ENCODE data around the gene RBP2. TPM values are rescaled to one million over a fixed set of nuclear protein-coding genes. Genes with fewer than 3 reads are reported as not detected.

RBP2 gene
- polyA plus RNA-seq, 3 donors = not detected

DNA sequence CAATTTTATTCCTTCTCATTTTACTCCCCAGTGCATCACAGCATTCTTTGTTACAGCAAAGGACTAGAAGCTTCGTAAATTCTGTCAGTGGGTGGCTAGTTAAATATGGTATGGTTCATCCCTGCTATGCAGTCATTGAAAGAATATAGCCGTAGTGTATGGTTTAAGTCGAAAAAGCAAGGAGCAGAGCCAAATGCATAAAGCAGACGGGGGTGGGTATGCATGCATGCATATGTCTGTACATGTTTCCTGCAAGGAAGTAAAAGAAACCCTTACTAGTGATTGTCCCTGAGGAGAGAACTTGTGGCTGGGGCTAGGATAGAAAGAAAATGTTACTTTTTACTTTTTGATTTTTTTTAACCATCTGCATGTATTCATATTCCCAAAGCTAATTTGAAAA, 19.9 kb downstream of the RBP2 start:
- Histone ChIP-seq H2AFZ (ENCODE audit: insufficient read depth, low read depth, low read length, poor library complexity, severe bottlenecking) (no peak overlapping the region), H3K9me3 (replicated peaks in 1 of 2; ENCODE audit: control insufficient read depth in 1 of 2, insufficient read depth in 1 of 2, low read length in 2 of 2) (no peaks in the 10 kb centered on the region), H3K36me3 (replicated peaks in 1 of 2; ENCODE audit: control insufficient read depth in 1 of 2, insufficient read depth in 2 of 2, low read length in 2 of 2) (no peaks in the 10 kb centered on the region), H3K4me3 (replicated peaks in 1 of 3; ENCODE audit: low read depth in 2 of 3, low read length in 3 of 3) (no peak overlapping the region), H3K9ac (ENCODE audit: insufficient read depth, low read length, poor library complexity, severe bottlenecking) (no peak overlapping the region), H3K4me2 (replicated peaks; ENCODE audit: extremely low read depth, low read length, poor library complexity, severe bottlenecking) (no peak overlapping the region), H3K4me1 (ENCODE audit: control insufficient read depth in 1 of 2, insufficient read depth in 2 of 2, low read length in 2 of 2) (no peaks in the 10 kb centered on the region), H3K27me3 (ENCODE audit: control insufficient read depth in 2 of 2, insufficient read depth in 2 of 2, low read length in 2 of 2) (no peaks in the 10 kb centered on the region), H3K79me2 (ENCODE audit: insufficient read depth, low read length) (no peaks in the 10 kb centered on the region), H3K27ac (ENCODE audit: low read depth in 1 of 2, low read length in 2 of 2) (no peak overlapping the region), H4K20me1 (ENCODE audit: insufficient read depth, low read length) (no peaks in the 10 kb centered on the region)
- no peaks in the 10 kb centered on the region for H3K36me3 Mint-ChIP-seq
- H3K9me3 Mint-ChIP-seq = peaks cover 0 to 2% (median 0%) of the 10 kb centered on the region in 7 donors
- H3K27me3 Mint-ChIP-seq (ENCODE audit: low read depth in 3 of 3) = peaks cover 0 to 1% (median 0%) of the 10 kb centered on the region in 3 donors
- TF ChIP-seq, protein P1, sequence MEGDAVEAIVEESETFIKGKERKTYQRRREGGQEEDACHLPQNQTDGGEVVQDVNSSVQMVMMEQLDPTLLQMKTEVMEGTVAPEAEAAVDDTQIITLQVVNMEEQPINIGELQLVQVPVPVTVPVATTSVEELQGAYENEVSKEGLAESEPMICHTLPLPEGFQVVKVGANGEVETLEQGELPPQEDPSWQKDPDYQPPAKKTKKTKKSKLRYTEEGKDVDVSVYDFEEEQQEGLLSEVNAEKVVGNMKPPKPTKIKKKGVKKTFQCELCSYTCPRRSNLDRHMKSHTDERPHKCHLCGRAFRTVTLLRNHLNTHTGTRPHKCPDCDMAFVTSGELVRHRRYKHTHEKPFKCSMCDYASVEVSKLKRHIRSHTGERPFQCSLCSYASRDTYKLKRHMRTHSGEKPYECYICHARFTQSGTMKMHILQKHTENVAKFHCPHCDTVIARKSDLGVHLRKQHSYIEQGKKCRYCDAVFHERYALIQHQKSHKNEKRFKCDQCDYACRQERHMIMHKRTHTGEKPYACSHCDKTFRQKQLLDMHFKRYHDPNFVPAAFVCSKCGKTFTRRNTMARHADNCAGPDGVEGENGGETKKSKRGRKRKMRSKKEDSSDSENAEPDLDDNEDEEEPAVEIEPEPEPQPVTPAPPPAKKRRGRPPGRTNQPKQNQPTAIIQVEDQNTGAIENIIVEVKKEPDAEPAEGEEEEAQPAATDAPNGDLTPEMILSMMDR (IDR thresholded peaks at IDR 0.05) = no peak
- intact Hi-C loops (cut with micrococcal nuclease) = no loop called here
- no peak for DNase-seq
- no peak overlapping the region for H3K4me3 Mint-ChIP-seq
- H3K4me1 Mint-ChIP-seq = no peaks in the 10 kb centered on the region
- WGBS (ENCODE audit: insufficient coverage) = 97% methylated on average over 3 of the region's 4 CpGs
- no peak overlapping the region for H3K27ac Mint-ChIP-seq

DNA sequence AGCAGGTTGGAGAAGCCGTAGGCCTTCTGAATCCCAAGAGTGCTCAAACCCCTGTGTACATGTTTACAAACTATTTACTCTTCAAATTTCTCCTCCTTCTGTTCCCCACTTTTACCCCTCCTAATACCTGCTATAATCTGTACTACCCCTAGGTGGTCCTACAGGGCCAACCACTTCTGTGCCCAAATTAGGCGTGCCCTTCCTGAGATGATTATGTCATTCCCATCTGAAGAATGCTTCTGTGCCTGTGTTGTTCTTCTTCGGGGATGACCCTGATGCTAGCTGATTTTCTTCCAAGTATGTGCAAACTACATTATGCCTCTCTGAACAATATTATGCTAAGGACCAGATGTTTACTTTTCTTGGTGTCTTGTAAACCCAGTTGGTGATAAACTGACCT, 20.5 kb downstream of the RBP2 start:
- no peak overlapping the region for H2AFZ ChIP-seq (ENCODE audit: insufficient read depth, low read depth, low read length, poor library complexity, severe bottlenecking)
- H3K4me1 ChIP-seq (ENCODE audit: control insufficient read depth in 1 of 2, insufficient read depth in 2 of 2, low read length in 2 of 2) = no peaks in the 10 kb centered on the region
- TF ChIP-seq, protein P1 (IDR thresholded peaks at IDR 0.05) = no peak
- no peaks in the 10 kb centered on the region for H3K9me3 ChIP-seq (replicated peaks in 1 of 2; ENCODE audit: control insufficient read depth in 1 of 2, insufficient read depth in 1 of 2, low read length in 2 of 2)
- H3K4me3 ChIP-seq (replicated peaks in 1 of 3; ENCODE audit: low read depth in 2 of 3, low read length in 3 of 3) = no peak overlapping the region
- no peak overlapping the region for H3K27ac Mint-ChIP-seq
- WGBS (ENCODE audit: insufficient coverage) = 100% methylated on average over 3 of the region's 3 CpGs
- H3K9me3 Mint-ChIP-seq = peaks cover 0 to 2% (median 0%) of the 10 kb centered on the region in 7 donors
- H3K27me3 ChIP-seq (ENCODE audit: control insufficient read depth in 2 of 2, insufficient read depth in 2 of 2, low read length in 2 of 2) = no peaks in the 10 kb centered on the region
- no peak for DNase-seq
- H3K27me3 Mint-ChIP-seq (ENCODE audit: low read depth in 3 of 3) = peaks cover 0 to 1% (median 0%) of the 10 kb centered on the region in 3 donors
- H3K9ac ChIP-seq (ENCODE audit: insufficient read depth, low read length, poor library complexity, severe bottlenecking) = no peak overlapping the region
- H3K36me3 Mint-ChIP-seq = no peaks in the 10 kb centered on the region
- H3K79me2 ChIP-seq (ENCODE audit: insufficient read depth, low read length) = no peaks in the 10 kb centered on the region
- no peaks in the 10 kb centered on the region for H3K36me3 ChIP-seq (replicated peaks in 1 of 2; ENCODE audit: control insufficient read depth in 1 of 2, insufficient read depth in 2 of 2, low read length in 2 of 2)
- no peak overlapping the region for H3K27ac ChIP-seq (ENCODE audit: low read depth in 1 of 2, low read length in 2 of 2)
- H3K4me1 Mint-ChIP-seq = no peaks in the 10 kb centered on the region
- H3K4me3 Mint-ChIP-seq = no peak overlapping the region
- no peaks in the 10 kb centered on the region for H4K20me1 ChIP-seq (ENCODE audit: insufficient read depth, low read length)
- intact Hi-C loops (cut with micrococcal nuclease) = no loop called here
- H3K4me2 ChIP-seq (replicated peaks; ENCODE audit: extremely low read depth, low read length, poor library complexity, severe bottlenecking) = no peak overlapping the region

Data from CD14-positive monocyte (primary cell).